D721Med (cell line): Measurements from ENCODE around the gene TMPRSS11A.

ENCODE experiments used
- DNase-seq: peaks from one replicate; pipeline ENCODE4 v3.0.0; 2011; ENCODE audit warnings: low spot score; ENCODE audit not compliant: insufficient read length
- FAIRE-seq: peaks from 2 replicates; lab custom pipeline; 2011; peaks lifted over from hg19 to GRCh38; lab: Jason Lieb, UNC
- CTCF ChIP-seq: IDR thresholded peaks from 2 replicates; pipeline ENCODE4 v1.5.1; 2012; ENCODE audit warnings: mild to moderate bottlenecking, control low read depth; ENCODE audit not compliant: insufficient read depth; ENCODE audit errors: missing control alignments

Gene TMPRSS11A

GRCh38 chr4:67861513-67861912 is 101.8 kb downstream of the TMPRSS11A start:
- DNase-seq (no peak), FAIRE-seq (no peak)
- no peak for TF ChIP-seq CTCF
